CD4-positive, CD25-positive, alpha-beta regulatory T cell (primary cell): Measurements from ENCODE around the gene BCO1. TPM values are rescaled to one million over a fixed set of nuclear protein-coding genes. Genes with fewer than 3 reads are reported as not detected.

Experiments used
- ATAC-seq, 2 donors: fragments of 150-1000 bp; cut with Tn5 transposase; one replicate each; pipeline ENCODE4 v1.10.0; 2021; ENCODE audit warnings: low read depth in 2 of 2, moderate number of reproducible peaks in 2 of 2, moderate library complexity in 1 of 2
- DNase-seq, 3 donors: peaks; one replicate each; pipeline versions ENCODE4 v3.0.0 to v3.0.0-alpha.2; 2012 to 2022; ENCODE audit warnings: mixed read lengths in 1 of 3
- H3K27ac ChIP-seq: one replicate; pipeline ENCODE4 v1.7.0; 2013; ENCODE audit warnings: mild to moderate bottlenecking, low read length; ENCODE audit not compliant: insufficient read depth, poor library complexity, severe bottlenecking
- H3K27me3 ChIP-seq: one replicate; pipeline ENCODE4 v1.7.0; 2013; ENCODE audit warnings: low read length; ENCODE audit not compliant: control insufficient read depth, insufficient read depth
- H3K36me3 ChIP-seq: one replicate; pipeline ENCODE4 v1.7.0; 2013; ENCODE audit warnings: mild to moderate bottlenecking, low read length, moderate library complexity; ENCODE audit not compliant: control insufficient read depth, insufficient read depth
- H3K4me1 ChIP-seq: 2 replicates; pipeline ENCODE4 v1.7.0; 2013; ENCODE audit warnings: mild to moderate bottlenecking, low read length; ENCODE audit not compliant: insufficient read depth, control insufficient read depth, poor library complexity, severe bottlenecking
- H3K4me3 ChIP-seq: one replicate; pipeline ENCODE4 v1.7.0; 2013; ENCODE audit warnings: low read depth, mild to moderate bottlenecking, low read length, moderate library complexity
- H3K9me3 ChIP-seq, 2 experiments: 1 replicate in 1 of 2; 2 replicates in 1 of 2; pipeline ENCODE4 v1.7.0; 2013; ENCODE audit warnings: low read length in 2 of 2, mild to moderate bottlenecking in 1 of 2, moderate library complexity in 1 of 2; ENCODE audit not compliant: control insufficient read depth in 2 of 2
- H3K27ac Mint-ChIP-seq, 3 donors: one replicate each; pipeline ENCODE4 v1.8.0; 2020 to 2022; ENCODE audit warnings: mild to moderate bottlenecking in 3 of 3, mixed read lengths in 3 of 3, moderate library complexity in 2 of 3
- H3K27me3 Mint-ChIP-seq: one replicate; pipeline ENCODE4 v1.8.0; 2022; ENCODE audit warnings: mild to moderate bottlenecking, mixed read lengths
- H3K36me3 Mint-ChIP-seq: one replicate; pipeline ENCODE4 v1.8.0; 2020; ENCODE audit warnings: mixed read lengths
- H3K4me1 Mint-ChIP-seq, 4 donors: one replicate each; pipeline ENCODE4 v1.8.0; 2020 to 2022; ENCODE audit warnings: mixed read lengths in 4 of 4, mild to moderate bottlenecking in 1 of 4
- H3K4me3 Mint-ChIP-seq, 4 donors: one replicate each; pipeline ENCODE4 v1.8.0; 2020 to 2022; ENCODE audit warnings: mild to moderate bottlenecking in 4 of 4, mixed read lengths in 4 of 4, moderate library complexity in 3 of 4
- H3K9me3 Mint-ChIP-seq, 7 donors: one replicate each; pipeline ENCODE4 v1.8.0; 2020 to 2022; ENCODE audit warnings: mixed read lengths in 7 of 7, mild to moderate bottlenecking in 3 of 7, moderate library complexity in 2 of 7
- polyA plus RNA-seq, 4 donors: library from polyadenylated mRNA; unstranded; fragments of 300-500 nt; fragmentation: Illumina TruSeq; gene quantifications; one replicate each; pipeline ENCODE4 v1.2.3, GENCODE V29; 2021
- total RNA-seq: library from RNA; stranded (reverse); gene quantifications from one replicate; pipeline ENCODE4 v1.2.3, GENCODE V29; 2022

The BCO1 gene
- total and polyA plus RNA-seq, 5 donors from 2014 or later, result not detected

DNA sequence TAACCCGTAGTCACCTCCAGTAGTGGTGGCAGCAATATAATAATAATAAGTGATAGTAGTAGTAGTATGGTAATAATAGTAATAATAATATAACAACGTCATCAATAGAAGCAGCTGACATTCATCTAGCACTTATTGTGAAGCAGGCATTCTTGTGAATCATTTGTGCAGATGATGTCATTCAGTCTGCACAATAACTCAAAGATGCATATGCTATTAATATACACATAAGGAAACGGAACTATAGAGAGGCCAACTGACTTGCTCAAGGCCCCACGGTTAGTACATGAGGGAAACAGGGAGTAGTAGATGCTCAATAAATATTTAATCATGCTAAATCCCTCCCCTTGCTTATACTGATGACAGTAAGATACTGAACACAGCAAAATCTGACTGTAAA is 40.9 kb downstream of the BCO1 start:
- no peak overlapping the region for H3K4me3 Mint-ChIP-seq
- H3K4me3 ChIP-seq, result no peak overlapping the region
- H3K27ac ChIP-seq, result no peak overlapping the region
- no peaks in the 10 kb centered on the region for H3K36me3 Mint-ChIP-seq
- no peaks in the 10 kb centered on the region for H3K9me3 ChIP-seq
- no peaks in the 10 kb centered on the region for H3K4me1 ChIP-seq
- H3K27me3 ChIP-seq, result no peaks in the 10 kb centered on the region
- H3K27me3 Mint-ChIP-seq, result peaks cover 13% of the 10 kb centered on the region
- no peaks in the 10 kb centered on the region for H3K4me1 Mint-ChIP-seq
- no peak overlapping the region for H3K27ac Mint-ChIP-seq
- ATAC-seq (no peak), DNase-seq (no peak)
- peaks cover 0 to 3% (median 0%) of the 10 kb centered on the region in 7 donors for H3K9me3 Mint-ChIP-seq
- no peaks in the 10 kb centered on the region for H3K36me3 ChIP-seq

DNA sequence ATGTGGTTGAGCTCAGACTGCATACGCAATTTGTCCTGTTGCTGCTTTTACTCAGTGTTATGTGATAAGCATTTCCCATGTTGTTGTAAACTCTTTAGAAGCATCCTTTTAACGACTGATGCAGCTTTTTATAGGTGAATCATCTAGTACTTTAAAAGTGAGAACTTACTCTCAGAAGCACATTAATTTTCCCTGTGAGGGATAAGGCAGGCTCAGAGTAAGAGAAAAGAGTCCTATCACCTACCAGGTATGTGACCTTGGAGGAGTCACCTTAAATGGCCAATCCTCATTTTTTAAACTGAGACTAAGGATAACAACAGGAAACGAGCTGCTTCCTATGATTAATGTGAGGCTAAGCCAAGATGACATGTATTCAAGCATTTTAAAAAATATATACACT is 41.9 kb downstream of the BCO1 start:
- Histone ChIP-seq H3K27ac (no peak overlapping the region), H3K4me1 (no peaks in the 10 kb centered on the region), H3K27me3 (no peaks in the 10 kb centered on the region), H3K4me3 (no peak overlapping the region), H3K9me3 (no peaks in the 10 kb centered on the region), H3K36me3 (no peaks in the 10 kb centered on the region)
- H3K4me1 Mint-ChIP-seq, result no peaks in the 10 kb centered on the region
- H3K27ac Mint-ChIP-seq, result no peak overlapping the region
- ATAC-seq (no peak), DNase-seq (no peak)
- no peaks in the 10 kb centered on the region for H3K36me3 Mint-ChIP-seq
- H3K4me3 Mint-ChIP-seq, result no peak overlapping the region
- peaks cover 0 to 2% (median 0%) of the 10 kb centered on the region in 7 donors for H3K9me3 Mint-ChIP-seq
- peaks cover 9% of the 10 kb centered on the region for H3K27me3 Mint-ChIP-seq

DNA sequence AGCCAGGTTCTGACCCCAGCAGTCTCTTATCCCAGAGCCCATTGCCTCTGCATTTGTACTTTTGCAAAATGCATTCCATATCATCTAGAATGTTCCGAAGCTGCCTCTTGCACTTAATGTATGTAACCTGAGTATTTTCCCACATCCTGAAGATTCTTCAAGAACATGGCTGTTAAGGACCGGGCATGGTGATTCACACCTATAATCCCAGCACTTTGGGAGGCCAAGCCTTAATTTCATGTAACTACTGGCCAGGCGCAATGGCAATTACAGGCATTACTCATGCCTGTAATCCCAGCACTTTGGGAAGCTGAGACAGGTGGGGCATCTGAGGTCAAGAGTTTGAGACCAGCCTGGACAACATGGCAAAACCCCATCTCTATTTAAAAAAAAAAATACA is 44.6 kb downstream of the BCO1 start:
- Histone ChIP-seq H3K27ac (no peak overlapping the region), H3K4me3 (no peak overlapping the region), H3K27me3 (no peaks in the 10 kb centered on the region), H3K4me1 (no peaks in the 10 kb centered on the region), H3K9me3 (no peaks in the 10 kb centered on the region), H3K36me3 (no peaks in the 10 kb centered on the region)
- no peaks in the 10 kb centered on the region for H3K4me1 Mint-ChIP-seq
- ATAC-seq, result no peak
- H3K36me3 Mint-ChIP-seq, result no peaks in the 10 kb centered on the region
- H3K27me3 Mint-ChIP-seq, result peaks cover 9% of the 10 kb centered on the region
- H3K9me3 Mint-ChIP-seq, result no peaks in the 10 kb centered on the region
- H3K27ac Mint-ChIP-seq, result no peak overlapping the region
- DNase-seq, result no peak
- no peak overlapping the region for H3K4me3 Mint-ChIP-seq

DNA sequence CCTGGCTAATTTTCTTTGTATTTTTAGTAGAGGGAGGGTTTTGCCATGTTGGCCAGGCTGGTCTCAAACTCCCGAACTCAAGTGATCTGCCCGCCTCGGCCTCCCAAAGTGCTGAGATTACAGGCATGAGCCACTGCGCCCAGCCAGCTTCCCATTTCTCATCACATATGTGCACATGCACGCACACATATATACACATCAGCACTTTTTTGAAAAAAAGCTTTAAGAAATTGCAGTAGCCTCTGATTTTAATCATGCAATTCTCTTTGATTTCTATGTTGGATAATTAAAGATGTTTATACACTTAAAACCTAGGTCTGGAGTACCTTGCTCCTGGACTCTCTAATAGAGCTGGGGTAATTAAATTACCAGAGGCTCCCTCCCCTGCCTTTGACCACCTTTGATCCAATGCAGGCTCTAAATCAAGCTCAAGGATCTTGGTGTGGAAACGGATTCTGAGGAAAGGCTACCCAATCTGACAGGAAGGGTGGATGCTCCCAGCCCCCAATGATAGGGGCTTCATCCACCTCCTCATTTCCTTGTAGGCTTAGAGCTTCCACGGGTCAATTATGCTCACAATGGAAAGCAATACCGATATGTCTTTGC is 46.6 kb downstream of the BCO1 start:
- Histone ChIP-seq H3K27me3 (no peaks in the 10 kb centered on the region), H3K4me1 (no peaks in the 10 kb centered on the region), H3K4me3 (no peak overlapping the region), H3K9me3 (no peaks in the 10 kb centered on the region), H3K27ac (no peak overlapping the region), H3K36me3 (no peaks in the 10 kb centered on the region)
- H3K27ac Mint-ChIP-seq, result no peak overlapping the region
- ATAC-seq, result no peak
- H3K4me3 Mint-ChIP-seq, result no peak overlapping the region
- no peaks in the 10 kb centered on the region for H3K36me3 Mint-ChIP-seq
- no peaks in the 10 kb centered on the region for H3K9me3 Mint-ChIP-seq
- no peaks in the 10 kb centered on the region for H3K4me1 Mint-ChIP-seq
- H3K27me3 Mint-ChIP-seq, result peaks cover 4% of the 10 kb centered on the region
- DNase-seq, result no peak

DNA sequence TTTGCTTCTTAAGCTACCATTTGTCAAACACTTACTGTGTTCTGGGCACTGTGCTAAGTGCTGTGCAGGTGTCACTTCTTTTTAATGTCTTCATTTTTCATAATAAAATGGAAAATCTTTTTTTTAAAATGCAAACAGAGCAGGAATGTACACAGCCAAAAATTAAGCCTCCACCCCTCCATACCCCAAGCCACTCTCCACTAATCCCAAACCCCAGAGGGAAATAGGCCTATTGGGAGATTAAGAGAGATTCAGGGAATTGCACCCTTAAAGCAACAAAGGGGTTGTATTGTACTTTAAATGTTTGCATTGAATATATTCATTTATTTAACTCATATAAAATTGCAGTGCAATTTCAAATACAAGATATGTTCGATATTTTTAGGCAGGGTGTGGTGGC is 47.7 kb downstream of the BCO1 start:
- no peak overlapping the region for H3K4me3 ChIP-seq
- Mint-ChIP-seq H3K4me3 (no peak overlapping the region), H3K36me3 (no peaks in the 10 kb centered on the region), H3K9me3 (no peaks in the 10 kb centered on the region), H3K4me1 (no peaks in the 10 kb centered on the region), H3K27ac (no peak overlapping the region), H3K27me3 (peaks cover 4% of the 10 kb centered on the region)
- H3K4me1 ChIP-seq, result no peaks in the 10 kb centered on the region
- no peaks in the 10 kb centered on the region for H3K36me3 ChIP-seq
- no peak for ATAC-seq
- no peak for DNase-seq
- H3K9me3 ChIP-seq, result no peaks in the 10 kb centered on the region
- no peaks in the 10 kb centered on the region for H3K27me3 ChIP-seq
- no peak overlapping the region for H3K27ac ChIP-seq

DNA sequence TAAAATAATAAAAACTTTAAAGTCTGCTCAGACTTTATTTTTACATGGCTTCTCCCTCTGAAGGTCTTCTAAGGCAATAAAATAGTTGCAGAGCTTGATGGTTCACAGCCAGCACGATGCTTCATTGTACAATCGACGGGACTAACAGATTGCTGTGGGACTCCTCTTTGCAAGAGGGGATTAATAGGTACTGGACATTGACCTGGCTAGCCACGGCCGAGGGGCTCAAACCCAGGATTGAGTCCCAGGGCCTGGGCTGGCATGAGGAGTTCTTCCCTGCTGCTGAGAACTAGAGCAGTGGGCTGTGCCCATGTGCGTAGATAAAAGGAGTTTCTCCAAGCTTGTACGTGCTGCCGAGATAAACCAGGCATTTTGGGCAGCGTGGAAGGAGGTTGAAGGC is 52.6 kb downstream of the BCO1 start:
- no peak for ATAC-seq
- Histone ChIP-seq H3K36me3 (no peaks in the 10 kb centered on the region), H3K4me1 (no peaks in the 10 kb centered on the region), H3K27me3 (peaks cover 4% of the 10 kb centered on the region), H3K27ac (no peak overlapping the region), H3K9me3 (no peaks in the 10 kb centered on the region), H3K4me3 (no peak overlapping the region)
- no peak for DNase-seq
- peaks cover 12% of the 10 kb centered on the region for H3K27me3 Mint-ChIP-seq
- H3K27ac Mint-ChIP-seq, result no peak overlapping the region
- no peaks in the 10 kb centered on the region for H3K9me3 Mint-ChIP-seq
- H3K36me3 Mint-ChIP-seq, result no peaks in the 10 kb centered on the region
- no peak overlapping the region for H3K4me3 Mint-ChIP-seq
- H3K4me1 Mint-ChIP-seq, result no peaks in the 10 kb centered on the region

DNA sequence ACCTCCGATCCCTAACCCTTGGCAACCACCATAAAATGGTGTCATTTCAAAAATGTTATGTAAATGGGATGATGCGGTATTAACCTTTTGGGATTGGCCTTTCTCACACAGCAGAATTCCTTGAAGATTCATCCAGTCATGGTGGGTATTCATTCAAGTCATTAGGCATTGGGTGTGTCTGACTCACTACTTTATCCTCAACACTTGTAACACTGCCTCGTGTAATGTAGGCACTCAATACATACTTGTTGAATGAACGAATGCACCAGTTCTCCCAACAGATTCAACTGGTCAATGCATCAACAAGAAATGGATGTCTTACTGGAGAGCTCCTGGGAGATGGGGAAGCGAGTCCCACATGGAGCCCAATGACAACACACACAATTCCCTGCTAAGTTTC is 54.4 kb downstream of the BCO1 start:
- H3K4me3 ChIP-seq, result no peak overlapping the region
- no peak overlapping the region for H3K27ac Mint-ChIP-seq
- no peak for DNase-seq
- H3K4me3 Mint-ChIP-seq, result no peak overlapping the region
- no peaks in the 10 kb centered on the region for H3K36me3 Mint-ChIP-seq
- H3K27me3 Mint-ChIP-seq, result peaks cover 17% of the 10 kb centered on the region
- no peaks in the 10 kb centered on the region for H3K4me1 Mint-ChIP-seq
- no peak overlapping the region for H3K27ac ChIP-seq
- H3K9me3 Mint-ChIP-seq, result no peaks in the 10 kb centered on the region
- no peaks in the 10 kb centered on the region for H3K4me1 ChIP-seq
- H3K27me3 ChIP-seq, result peaks cover 4% of the 10 kb centered on the region
- ATAC-seq, result no peak
- no peaks in the 10 kb centered on the region for H3K9me3 ChIP-seq
- H3K36me3 ChIP-seq, result no peaks in the 10 kb centered on the region

DNA sequence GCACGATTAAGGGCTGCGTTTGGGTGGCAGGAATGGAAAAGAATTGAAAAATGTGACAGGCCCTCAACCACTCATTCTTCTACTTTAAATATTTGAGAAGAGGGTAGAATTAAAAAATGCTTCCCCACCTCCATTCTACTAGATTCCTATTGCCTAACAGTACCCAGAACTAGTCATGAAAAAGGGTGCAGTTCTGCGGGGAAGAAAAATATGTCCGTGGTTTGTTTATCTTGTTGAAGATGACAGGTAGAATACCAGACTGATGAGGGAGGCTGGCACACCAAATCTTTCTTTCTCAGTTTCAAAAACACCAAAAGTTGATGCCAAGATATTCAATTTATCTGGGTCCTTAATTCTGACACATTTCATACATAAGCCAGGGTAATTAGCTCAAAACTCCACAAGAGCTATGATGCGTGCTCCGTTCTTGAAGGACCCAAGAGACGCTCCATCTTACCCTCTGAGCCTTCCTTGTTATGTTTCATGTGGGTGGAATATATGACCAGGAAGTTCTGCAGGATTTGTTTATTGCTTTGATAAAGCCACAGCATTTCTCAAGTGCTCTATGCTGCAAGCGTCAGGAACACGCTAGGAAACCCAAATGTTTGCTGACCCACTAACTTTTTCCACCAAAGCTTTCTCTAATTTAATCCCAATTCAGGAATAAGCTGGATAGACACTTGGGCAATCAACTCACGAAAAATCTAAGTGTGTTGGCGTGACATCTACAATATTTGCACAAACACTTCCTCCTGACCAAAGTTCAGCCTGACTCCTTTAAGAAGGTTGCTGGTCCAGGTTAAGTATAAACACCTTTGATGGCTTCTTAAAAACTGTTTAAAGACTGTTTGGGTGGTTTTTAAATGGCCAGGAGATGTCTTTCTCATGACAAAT is 55.7 kb downstream of the BCO1 start:
- ATAC-seq (no peak), DNase-seq (no peak)
- H3K27me3 Mint-ChIP-seq, result peaks cover 17% of the 10 kb centered on the region
- H3K36me3 ChIP-seq, result no peaks in the 10 kb centered on the region
- no peak overlapping the region for H3K27ac Mint-ChIP-seq
- H3K9me3 ChIP-seq, result no peaks in the 10 kb centered on the region
- no peak overlapping the region for H3K4me3 Mint-ChIP-seq
- H3K27me3 ChIP-seq, result peaks cover 4% of the 10 kb centered on the region
- no peaks in the 10 kb centered on the region for H3K4me1 ChIP-seq
- H3K36me3 Mint-ChIP-seq, result no peaks in the 10 kb centered on the region
- peaks cover 0 to 2% (median 0%) of the 10 kb centered on the region in 7 donors for H3K9me3 Mint-ChIP-seq
- no peak overlapping the region for H3K27ac ChIP-seq
- no peaks in the 10 kb centered on the region for H3K4me1 Mint-ChIP-seq
- no peak overlapping the region for H3K4me3 ChIP-seq
